ENCODE measurements around the gene IRS2.

The IRS2 gene

DNA sequence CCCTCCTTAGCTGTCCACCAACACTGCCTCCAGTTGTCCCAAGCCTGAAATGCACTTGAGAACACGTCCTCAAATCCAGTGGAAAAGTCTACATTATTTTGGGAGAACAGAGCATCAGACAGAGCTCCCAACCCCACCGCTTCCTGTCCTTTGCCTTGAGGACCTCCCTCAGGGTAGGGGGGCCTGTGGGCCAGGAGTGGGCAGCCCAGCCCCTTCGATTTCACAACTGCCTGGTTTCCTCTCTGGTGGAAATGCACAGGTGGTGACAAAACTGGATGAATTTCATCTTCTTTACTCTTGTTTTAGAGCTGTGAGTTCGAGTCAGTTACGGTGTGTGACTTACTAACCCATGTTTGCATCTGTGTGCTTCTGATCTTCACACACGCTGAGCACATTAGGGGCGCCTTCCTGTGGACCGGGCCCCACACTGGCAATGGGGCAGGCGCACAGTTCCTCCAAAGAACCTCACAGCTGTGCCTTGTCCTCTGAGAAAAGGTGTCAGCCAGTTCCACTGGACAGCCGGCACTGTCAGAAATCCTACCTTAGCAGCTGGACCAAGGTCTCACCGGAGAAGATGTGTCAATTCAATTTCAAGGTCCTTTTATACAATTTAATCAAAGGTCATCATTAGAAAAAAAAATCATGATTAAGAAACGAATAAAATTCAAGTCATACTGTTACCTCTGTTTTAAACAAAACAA, 80.2 kb downstream of the IRS2 start:
- no peak for DNase-seq (ENCODE audit: low read depth)

DNA sequence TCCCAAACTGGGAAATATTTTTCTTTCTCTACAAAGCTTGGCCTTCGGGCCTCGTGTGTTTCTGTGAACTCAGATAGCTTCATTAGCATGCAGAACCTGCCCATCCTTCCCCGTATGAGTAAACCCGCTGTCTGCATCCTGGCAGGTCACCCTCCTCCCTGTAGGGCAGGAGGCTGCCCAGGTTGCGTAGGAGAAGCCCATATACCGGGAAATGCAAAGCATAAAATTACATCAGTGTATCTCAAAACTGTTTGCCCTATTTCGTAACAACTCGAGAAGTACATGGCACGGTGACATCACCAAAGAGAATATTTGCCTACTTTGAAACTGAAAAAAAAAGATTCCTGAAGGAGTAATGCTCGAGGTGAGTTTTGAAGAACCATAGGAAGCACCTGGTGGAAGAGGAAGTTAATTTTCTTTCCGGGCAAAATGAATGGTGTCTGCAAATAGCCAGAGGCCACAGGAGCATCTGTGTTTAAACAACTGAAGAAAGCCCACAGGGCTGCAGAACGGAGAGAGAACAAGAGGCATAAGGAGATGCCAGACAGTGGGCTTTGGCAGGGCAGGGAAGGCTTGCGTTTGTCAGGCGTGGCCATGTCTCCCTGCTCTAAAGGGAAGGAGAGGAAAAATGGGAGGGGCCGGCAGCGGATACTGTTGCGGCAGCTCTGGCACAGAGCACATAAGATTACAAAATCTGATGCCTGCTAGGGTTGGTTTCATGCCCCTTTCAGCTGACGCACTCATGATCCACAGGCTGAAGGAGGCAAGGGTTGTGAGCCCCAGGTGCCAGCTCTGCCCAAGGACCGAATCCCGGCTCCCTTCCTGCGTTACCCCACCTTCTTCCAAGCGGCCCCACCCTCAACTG, 81.4 kb downstream of the IRS2 start:
- DNase-seq (ENCODE audit: low read depth), result no peak

DNA sequence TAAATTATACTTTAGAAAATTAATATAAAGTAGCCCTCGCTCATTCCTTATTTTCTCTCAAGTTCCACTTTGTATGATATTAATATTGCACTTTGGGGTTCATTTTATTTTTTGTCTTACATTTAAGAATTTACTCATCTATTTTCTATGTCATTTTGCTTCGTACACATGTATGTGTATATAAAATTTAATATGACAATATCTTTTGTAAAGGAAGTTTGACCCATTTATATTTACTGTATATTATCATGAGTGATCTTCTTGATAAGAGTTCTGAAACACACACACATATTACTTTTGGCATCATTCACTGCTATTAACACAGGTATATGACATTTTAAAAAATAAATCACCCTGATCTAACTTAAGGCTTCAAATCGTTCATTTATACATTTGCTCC, 83.1 kb downstream of the IRS2 start:
- DNase-seq (ENCODE audit: low read depth), result no peak

Data from non-pigmented ciliary epithelial cell (primary cell).